NT2/D1 (cell line): ENCODE results near the gene EWSR1.

Experiments used
- SUZ12 ChIP-seq: IDR thresholded peaks from 2 replicates; pipeline ENCODE4 v1.6.1; 2011; ENCODE audit not compliant: insufficient read length, insufficient read depth; ENCODE audit errors: extremely low read depth
- ZNF274 ChIP-seq: IDR thresholded peaks from 2 replicates; pipeline ENCODE4 v1.6.1; 2011; ENCODE audit warnings: mild to moderate bottlenecking, low read depth, low read length

DNA sequence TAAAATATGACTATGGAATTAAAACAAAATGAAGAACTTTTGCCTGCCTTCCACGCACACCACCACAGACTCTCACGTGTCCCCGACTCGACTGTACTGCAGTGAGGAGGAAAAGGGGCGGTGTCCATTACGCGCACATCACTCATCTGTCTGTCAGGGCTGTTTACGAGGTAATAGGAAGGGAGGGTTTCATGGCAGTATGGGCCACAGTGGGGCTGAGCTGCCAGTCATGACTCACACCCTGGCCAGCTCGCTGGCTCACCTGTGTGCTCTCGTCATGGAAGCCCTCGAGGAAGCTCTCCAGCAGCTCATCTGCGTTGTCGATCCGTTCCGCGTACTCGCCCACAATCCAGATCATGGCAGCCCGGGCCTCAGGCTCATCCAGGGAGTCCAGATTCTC lies 80.9 kb downstream of the EWSR1 start:
- TF ChIP-seq ZNF274 (no peak), SUZ12 (no peak)
